Hepatocyte (in vitro differentiated cells): ENCODE measurements around the gene FBXO47.

ENCODE experiments used
- EZH2 ChIP-seq: fragments of 200-600 bp; sonication (generic); IDR thresholded peaks from 2 replicates; pipeline ENCODE4 v1.6.1; 2016; ENCODE audit warnings: antibody characterized with exemption, mild to moderate bottlenecking, borderline replicate concordance
- EZH2phosphoT487 ChIP-seq: fragments of 200-600 bp; sonication (generic); IDR thresholded peaks from one replicate; pipeline ENCODE4 v1.6.1; 2018; ENCODE audit warnings: antibody characterized with exemption, mild to moderate bottlenecking, low read depth, moderate library complexity; ENCODE audit not compliant: unreplicated experiment, severe bottlenecking
- TF ChIP-seq, protein P1 (sequence below): fragments of 200-600 bp; sonication (generic); IDR thresholded peaks from 2 replicates; pipeline ENCODE4 v1.5.1; 2016; ENCODE audit warnings: antibody characterized with exemption, mild to moderate bottlenecking; ENCODE audit not compliant: poor library complexity

- TF ChIP-seq, protein P1, sequence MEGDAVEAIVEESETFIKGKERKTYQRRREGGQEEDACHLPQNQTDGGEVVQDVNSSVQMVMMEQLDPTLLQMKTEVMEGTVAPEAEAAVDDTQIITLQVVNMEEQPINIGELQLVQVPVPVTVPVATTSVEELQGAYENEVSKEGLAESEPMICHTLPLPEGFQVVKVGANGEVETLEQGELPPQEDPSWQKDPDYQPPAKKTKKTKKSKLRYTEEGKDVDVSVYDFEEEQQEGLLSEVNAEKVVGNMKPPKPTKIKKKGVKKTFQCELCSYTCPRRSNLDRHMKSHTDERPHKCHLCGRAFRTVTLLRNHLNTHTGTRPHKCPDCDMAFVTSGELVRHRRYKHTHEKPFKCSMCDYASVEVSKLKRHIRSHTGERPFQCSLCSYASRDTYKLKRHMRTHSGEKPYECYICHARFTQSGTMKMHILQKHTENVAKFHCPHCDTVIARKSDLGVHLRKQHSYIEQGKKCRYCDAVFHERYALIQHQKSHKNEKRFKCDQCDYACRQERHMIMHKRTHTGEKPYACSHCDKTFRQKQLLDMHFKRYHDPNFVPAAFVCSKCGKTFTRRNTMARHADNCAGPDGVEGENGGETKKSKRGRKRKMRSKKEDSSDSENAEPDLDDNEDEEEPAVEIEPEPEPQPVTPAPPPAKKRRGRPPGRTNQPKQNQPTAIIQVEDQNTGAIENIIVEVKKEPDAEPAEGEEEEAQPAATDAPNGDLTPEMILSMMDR, result no peak
- TF ChIP-seq EZH2phosphoT487, result no peak
- no peak for TF ChIP-seq EZH2
Observed at GRCh38 chr17:38926293-38927070, 40.7 kb downstream of the FBXO47 start.
